ENCODE measurements around the gene NFIC.
"Not testable (repeated sequence)": the region's sequence is repeated elsewhere in the genome, so short reads cannot be mapped to it uniquely, and the experiment has no call there.

NFIC gene

DNA sequence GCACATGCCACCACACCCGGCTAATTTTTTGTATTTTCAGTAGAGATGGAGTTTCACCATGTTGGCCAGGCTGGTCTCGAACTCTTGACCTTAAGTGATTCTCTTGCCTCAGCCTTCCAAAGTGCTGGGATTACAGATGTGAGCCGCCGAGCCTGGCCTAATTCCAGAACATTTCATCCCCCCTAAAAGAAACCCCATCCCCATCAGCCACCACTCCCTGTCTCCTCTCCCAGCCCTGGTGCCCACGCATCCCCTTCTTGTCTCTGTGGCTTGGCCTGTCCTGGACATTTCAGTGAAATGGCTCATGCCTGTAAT lies 63.9 kb downstream of the NFIC start:
- FAIRE-seq, result not testable (repeated sequence)

GRCh38 chr19:3431760-3432397 lies 65.5 kb downstream of the NFIC start:
- no peak for FAIRE-seq

DNA sequence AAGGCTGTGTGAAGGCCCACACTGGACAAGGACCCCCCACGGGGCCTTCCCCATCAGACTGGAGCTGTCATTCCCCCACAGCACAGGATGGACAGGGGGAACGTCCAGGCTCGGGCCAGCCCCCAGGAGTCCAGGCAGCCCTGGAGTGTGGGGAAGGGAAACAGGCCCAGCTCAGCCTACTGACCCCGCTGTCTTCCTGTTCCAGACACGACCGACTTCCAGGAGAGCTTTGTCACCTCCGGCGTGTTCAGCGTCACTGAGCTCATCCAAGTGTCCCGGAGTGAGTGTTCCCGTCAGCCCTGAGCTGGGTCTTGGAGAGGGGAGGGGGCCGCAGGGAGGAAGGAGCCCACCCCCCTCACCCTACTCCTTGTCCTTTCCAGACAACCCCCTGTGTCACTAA lies 66.9 kb downstream of the NFIC start:
- FAIRE-seq, result no peak

DNA sequence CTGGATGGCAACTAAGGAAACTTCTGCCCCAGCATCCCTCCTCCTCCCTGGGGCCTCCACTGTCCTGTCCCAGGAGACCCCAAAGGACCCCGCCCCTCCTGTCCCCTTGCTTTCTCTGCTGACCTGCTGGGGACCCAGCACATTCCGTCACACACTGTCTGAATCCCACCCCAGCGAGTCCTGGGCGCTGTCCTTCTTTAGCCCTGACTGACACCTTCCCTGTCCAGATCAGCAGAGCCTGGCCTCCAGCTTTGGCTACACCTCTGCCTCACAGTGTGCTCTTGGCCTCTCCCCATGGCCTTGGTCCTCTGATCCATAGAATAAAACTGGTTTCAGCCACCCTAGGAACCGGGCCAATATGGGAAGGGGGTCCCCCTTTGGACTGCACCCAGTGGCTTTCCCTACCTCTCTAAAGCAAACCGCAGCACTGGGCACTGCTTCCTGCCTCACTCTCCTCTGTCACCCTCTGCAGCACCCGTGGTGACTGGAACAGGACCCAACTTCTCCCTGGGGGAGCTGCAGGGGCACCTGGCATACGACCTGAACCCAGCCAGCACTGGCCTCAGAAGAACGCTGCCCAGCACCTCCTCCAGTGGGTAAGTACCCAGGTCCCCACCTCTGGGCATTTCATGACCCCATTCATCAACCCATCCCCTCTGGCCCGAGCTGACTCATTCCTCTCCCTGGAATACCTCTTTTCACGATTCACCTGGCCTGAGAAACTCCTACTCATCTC lies 67.6 kb downstream of the NFIC start:
- FAIRE-seq, result no peak

DNA sequence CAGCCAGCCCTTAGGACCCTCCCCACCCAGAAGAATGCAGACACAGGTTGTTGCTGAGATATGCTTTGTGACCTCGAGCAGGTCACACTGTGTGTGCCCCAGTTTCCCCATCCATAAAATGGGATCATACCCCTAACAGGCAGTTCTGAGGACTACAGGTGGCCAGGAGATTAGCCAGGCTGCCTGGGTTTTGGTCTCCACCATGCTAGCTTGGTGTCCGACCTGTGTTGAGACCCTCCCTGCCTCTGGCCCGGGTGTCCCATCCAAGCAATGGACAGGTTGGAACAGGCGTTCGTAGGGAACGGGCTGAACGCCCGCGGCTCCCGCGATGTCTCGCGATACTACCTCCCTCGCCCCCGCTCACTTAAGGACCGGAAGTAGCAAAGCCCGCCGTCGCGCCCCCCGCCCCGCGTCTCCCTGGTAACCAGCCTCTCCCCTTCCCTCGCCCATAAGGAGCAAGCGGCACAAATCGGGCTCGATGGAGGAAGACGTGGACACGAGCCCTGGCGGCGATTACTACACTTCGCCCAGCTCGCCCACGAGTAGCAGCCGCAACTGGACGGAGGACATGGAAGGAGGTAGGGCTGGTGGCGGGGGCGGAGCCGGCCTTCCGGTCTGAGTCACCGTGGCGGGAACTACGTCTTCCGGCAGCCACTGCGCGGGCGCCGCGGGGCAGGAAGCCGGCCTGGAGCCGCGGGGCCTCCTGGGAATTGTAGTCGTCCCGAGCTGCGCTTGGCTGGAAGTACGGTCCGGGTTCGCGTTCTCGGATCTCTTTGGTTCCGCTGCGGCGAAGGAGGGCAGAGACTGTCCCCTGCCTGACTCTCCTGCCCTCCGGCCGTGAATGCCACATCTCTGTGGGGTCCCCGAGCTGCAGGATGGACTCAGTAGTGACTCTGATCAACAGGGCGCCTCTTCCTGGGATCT lies 68.5 kb downstream of the NFIC start:
- no peak for FAIRE-seq

- no peak for FAIRE-seq
Measured at GRCh38 chr19:3440082-3440481, 73.7 kb downstream of the NFIC start.

GRCh38 chr19:3441089-3441985 lies 75.0 kb downstream of the NFIC start:
- FAIRE-seq, result no peak

DNA sequence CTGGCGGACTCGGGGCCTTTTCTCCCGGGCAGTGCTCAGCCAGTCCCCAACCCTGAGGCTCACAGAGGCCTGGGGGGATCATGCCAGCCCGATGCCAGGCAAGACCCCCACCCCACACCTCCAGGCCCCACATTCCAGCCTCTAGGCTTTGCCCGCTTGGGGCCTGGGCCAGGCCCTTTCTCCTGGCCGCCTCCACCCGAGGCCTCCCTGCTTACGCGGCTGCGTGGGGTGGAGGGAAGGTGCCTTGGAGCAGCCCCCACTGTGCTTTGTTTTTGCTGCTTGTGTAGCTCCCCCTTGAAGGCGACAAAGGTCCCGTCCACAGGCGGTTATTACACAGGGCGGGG lies 75.6 kb downstream of the NFIC start:
- no peak for FAIRE-seq

GRCh38 chr19:3442487-3443071 lies 76.2 kb downstream of the NFIC start:
- FAIRE-seq, result no peak

DNA sequence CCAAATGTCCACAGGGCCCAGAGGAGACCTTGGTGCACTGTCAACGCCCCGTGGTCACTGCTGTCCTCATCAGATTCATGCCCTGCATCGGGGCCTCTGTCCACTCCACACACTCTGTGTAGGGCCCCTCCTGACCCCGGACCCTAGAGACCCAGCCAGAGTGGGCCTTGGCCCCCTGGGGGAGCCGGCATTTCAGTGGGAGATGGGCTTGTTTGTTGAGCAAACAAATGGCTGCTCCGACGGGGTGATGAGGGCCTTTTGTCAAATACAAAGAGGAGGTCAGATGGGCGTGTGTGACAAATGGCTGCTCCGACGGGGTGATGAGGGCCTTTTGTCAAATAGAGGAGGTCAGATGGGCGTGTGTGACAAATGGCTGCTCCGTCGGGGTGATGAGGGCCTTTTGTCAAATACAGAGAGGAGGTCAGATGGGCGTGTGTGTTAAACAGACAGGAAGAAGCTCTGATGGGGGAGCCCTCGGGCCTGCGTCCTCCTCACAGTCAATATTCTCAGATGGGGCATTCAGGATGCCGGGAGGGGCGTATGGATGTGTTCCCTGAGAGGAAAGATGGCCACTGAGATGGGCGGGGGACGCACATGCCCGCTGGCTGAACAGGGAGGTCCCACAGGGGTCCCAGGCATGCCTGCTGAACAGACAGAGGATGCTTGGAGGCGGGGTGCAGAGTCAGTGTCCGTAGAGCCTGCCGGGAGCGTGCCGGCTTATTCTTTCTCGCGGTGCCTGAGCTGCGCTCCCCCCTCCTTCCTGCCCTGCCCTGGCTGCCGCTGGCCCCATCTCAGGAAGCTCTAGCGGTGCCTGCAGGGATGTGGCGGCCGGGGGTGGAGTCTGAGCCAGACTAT lies 77.7 kb downstream of the NFIC start:
- no peak for FAIRE-seq

DNA sequence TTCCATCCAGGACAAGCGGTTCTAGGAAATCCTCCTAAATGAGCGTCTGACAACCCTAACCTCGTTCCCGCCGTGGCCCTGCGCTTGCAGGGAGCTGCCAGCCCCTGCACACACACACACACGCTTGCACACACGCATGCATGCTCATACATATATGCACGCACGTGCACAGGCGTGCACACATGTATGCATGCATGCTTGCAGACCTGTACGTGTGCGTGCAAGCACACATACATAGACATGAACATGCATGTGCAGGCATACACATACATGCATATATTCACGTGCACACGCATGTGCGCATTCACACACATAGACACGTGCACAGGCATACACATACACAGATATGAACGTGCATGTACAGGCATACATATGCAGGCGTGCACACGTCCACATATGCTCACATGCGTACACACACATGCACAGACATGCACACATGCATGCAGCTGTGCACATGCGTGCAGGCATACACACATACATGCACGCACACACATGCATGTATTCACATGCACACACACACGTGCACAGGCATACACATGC lies 78.4 kb downstream of the NFIC start:
- FAIRE-seq, result no peak

- FAIRE-seq, result not testable (repeated sequence)
Measured at GRCh38 chr19:3446657-3447056, 80.3 kb downstream of the NFIC start.

DNA sequence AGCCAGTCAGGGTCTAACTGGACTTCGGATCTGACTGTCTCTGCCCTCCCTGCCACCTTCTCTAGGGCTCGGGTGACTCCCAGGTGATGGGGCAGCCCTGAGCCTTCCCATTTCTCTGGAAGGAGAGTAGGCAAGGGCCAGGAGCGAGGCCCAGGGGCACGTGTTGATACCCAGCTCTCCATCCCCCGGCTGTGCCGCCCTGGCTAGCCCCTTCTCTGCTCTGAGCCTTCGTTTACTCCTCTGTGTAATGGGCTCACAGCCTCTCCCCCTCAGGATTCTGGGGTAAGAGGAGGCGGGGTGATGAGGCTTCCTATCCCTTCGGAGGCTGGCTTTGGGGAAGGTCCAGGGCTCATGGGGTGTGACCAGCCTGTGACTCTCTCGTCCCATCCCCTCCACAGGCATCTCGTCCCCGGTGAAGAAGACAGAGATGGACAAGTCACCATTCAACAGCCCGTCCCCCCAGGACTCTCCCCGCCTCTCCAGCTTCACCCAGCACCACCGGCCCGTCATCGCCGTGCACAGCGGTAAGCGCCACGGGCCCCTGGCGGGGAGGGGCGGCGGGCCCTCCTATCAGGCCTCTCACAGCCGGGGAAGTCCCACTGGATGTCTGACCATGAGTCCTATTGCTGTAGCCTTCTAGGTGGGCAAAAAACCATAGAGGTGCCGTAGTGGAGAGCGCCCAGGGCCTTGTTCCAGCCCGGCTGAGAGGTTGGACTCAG lies 82.4 kb downstream of the NFIC start:
- no peak for FAIRE-seq

DNA sequence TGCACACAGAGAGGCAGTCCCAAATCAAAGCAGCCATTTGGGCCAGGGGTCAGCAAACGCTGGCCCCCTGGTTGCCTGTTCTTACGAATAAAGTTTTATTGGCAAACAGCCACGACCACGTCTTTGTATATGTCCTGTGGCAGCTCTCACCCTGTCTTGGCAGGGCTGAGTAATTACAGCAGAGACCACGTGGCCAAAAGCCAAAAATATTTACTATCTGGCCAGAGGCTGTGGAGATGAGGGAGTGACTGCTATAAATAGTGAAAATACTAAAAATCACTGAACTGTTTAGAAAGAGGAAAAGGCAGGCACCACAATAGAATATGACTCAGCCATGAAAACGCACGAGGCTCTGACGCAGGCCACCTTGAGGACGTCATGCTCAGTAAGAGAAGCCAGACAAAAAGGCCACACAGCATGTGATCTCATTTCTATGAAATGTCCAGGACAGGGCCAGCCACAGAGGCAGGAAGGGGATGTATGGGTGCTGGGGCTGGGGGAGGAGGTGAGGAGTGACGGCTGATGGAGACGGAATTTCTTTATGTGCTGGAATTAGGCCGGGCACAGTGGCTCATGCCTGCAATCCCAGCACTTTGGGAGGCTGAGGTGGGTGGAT lies 84.5 kb downstream of the NFIC start:
- FAIRE-seq, result no peak

DNA sequence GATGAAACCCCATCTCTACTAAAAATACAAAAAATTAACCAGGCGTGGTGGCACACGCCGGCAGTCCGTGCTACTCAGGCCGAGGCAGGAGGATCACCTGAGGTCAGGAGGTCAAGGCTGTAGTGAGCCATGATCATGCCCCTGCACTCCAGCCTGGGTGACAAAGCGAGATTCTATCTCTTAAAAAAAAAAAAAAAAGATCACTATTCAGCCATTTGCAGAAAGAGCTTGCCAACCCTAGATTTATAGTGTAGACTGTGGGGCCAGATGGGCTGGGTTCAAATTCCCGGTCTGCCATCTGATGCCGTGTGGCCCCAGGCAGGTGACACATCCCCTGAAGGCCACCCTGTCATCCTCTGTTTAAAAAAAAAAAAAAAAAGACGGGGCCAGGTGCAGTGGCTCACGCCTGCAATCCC lies 85.1 kb downstream of the NFIC start:
- FAIRE-seq, result no peak

DNA sequence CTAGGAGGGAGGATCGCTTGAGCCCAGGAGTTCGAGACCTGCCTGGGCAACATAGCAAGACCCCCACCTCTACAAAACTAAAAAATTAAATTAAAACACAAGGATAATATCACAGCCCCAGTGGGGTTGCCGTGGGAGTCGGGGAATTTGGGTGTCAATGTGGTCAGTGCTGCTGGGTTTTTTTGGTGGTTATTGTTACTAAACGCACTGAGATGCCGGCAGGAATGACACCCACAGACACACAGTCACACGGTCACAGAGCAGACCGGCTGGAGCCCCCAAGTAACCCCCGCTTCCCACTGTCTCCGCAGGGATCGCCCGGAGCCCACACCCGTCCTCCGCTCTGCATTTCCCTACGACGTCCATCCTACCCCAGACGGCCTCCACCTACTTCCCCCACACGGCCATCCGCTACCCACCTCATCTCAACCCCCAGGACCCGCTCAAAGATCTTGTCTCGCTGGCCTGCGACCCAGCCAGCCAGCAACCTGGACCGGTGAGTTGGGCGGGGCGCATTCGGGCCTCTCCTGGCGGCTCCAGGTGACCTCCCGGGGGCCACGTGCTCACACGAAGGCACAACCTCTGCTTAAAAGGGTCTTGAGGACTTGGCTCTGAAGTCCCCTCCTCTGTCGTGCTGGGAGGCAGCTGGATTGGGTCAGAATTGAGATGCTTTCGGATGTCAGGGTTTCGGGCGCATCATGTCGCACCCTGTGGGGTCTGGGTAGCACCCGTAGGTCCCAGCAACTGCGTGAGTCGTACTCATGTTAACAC lies 86.0 kb downstream of the NFIC start:
- no peak for FAIRE-seq

- FAIRE-seq, result not testable (repeated sequence)
Measured at GRCh38 chr19:3452942-3453214, 86.5 kb downstream of the NFIC start.

DNA sequence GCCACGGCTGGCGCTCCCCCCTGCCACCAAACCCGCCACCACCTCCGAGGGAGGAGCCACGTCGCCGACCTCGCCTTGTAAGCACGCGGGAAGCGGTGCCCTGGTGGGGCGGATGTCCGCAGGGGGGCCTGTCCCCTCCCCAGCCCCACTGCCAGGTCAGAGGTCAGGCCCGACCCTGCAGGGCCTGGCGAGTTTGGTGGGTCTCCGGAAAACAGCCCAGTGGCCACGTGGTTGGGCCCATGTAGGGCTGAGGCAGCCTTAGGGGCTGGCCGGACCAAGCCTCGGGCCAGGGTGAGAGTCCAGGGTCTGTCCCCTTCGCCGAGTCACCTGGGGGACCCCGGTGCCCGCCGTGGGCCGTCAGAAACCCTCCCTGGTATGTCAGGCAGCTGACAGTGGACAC lies 87.5 kb downstream of the NFIC start:
- no peak for FAIRE-seq

GRCh38 chr19:3454656-3455392 lies 88.4 kb downstream of the NFIC start:
- FAIRE-seq, result no peak
